ENCODE results near the gene CRACR2B.

DNA sequence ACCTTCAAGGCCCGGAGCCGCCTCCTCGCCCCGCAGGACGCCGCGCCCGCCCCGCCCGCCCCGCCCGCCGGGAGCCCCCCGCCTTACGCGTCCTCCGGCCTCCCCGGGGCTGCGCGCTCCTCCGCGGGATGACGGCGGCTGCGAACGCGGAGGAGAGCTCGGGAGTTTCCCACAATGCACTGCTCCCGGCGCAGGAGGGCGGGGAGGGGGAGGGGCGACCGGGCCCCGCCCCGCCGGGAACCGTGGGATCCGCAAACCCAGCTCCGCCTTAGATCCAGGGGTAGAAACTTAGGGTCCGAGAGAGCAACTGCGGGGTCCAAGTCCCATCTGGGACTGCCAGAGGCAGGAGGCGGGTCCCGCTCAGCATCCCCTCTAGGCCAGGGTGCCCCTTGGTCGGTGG is 37.8 kb upstream of the CRACR2B start, which contains the start of gene CEND1:
- TF ChIP-seq CTCF (IDR thresholded peaks at IDR 0.05) (no peak), POLR2AphosphoS5 (IDR thresholded peaks at IDR 0.05) (no peak)

All from prostate gland (tissue), 2 donors.